IMR-90 (cell line): ENCODE results near the gene RNPEP. TPM values are rescaled to one million over a fixed set of nuclear protein-coding genes. Genes with fewer than 3 reads are reported as not detected.

Experiments used
- ATAC-seq: fragments of 200-7000 bp; cut with Tn5 transposase; 2 replicates; pipeline ENCODE4 v1.9.1; 2020; ENCODE audit warnings: low read depth, mild to moderate bottlenecking, moderate library complexity
- BruUV-seq: library from RNA; stranded (reverse); fragments of 400-500 nt; replicated peaks from 2 replicates; lab custom pipeline; 2021; lab: Mats Ljungman, UMichigan
- CTCF ChIA-PET: fragments of 300-600 bp; formaldehyde crosslinking; extraction: SDS; loops from one replicate; lab custom pipeline; 2021; ENCODE audit warnings: antibody characterized with exemption; lab: Yijun Ruan, JAX
- POLR2A ChIA-PET: fragments of 300-600 bp; sonication (Branson Sonifier 250); formaldehyde crosslinking; loops from one replicate; lab custom pipeline; 2022; ENCODE audit warnings: antibody characterized with exemption; ENCODE audit not compliant: unreplicated experiment; lab: Charles Lee
- DNase-seq: peaks from one replicate; pipeline ENCODE4 v3.0.0; 2013
- H2AFZ ChIP-seq: replicated peaks from 2 replicates; pipeline ENCODE3; 2013; ENCODE audit warnings: low read length, mild to moderate bottlenecking; ENCODE audit not compliant: poor library complexity
- H2AK5ac ChIP-seq: 2 replicates; pipeline ENCODE4 v1.6.1; 2013; ENCODE audit warnings: low read depth, low read length, inconsistent platforms
- H2AK9ac ChIP-seq: replicated peaks from 2 replicates; pipeline ENCODE3; 2013; ENCODE audit warnings: mild to moderate bottlenecking, low read depth, low read length, moderate library complexity; ENCODE audit not compliant: poor library complexity
- H2BK120ac ChIP-seq: 2 replicates; pipeline ENCODE4 v1.6.1; 2013; ENCODE audit warnings: low read depth, low read length, inconsistent platforms
- H2BK15ac ChIP-seq: 3 replicates; pipeline ENCODE4 v1.6.1; 2013; ENCODE audit warnings: low read depth, low read length, inconsistent platforms
- H2BK20ac ChIP-seq: 2 replicates; pipeline ENCODE4 v1.6.1; 2013; ENCODE audit warnings: low read depth, mild to moderate bottlenecking, inconsistent platforms, low read length, moderate library complexity
- H2BK5ac ChIP-seq: 2 replicates; pipeline ENCODE4 v1.6.1; 2013; ENCODE audit warnings: mild to moderate bottlenecking, low read depth, low read length, inconsistent platforms; ENCODE audit not compliant: poor library complexity, severe bottlenecking
- H3K14ac ChIP-seq: replicated peaks from 2 replicates; pipeline ENCODE4 v1.6.1; 2013; ENCODE audit warnings: low read depth, low read length, inconsistent platforms
- H3K18ac ChIP-seq: 2 replicates; pipeline ENCODE4 v1.6.1; 2013; ENCODE audit warnings: low read depth, low read length, control low read depth
- H3K23ac ChIP-seq: 2 replicates; pipeline ENCODE4 v1.6.1; 2013; ENCODE audit warnings: low read depth, low read length, inconsistent platforms
- H3K27ac ChIP-seq: 2 replicates; pipeline ENCODE4 v1.5.1; 2013; ENCODE audit warnings: mild to moderate bottlenecking, control low read depth, low read length; ENCODE audit not compliant: insufficient read depth
- H3K27me3 ChIP-seq: 2 replicates; pipeline ENCODE4 v1.6.1; 2013; ENCODE audit warnings: low read length; ENCODE audit not compliant: control insufficient read depth, insufficient read depth
- H3K36me3 ChIP-seq: 2 replicates; pipeline ENCODE4 v1.6.1; 2013; ENCODE audit warnings: low read length, mixed read lengths; ENCODE audit not compliant: control insufficient read depth, insufficient read depth
- H3K4ac ChIP-seq: 2 replicates; pipeline ENCODE4 v1.6.1; 2013; ENCODE audit warnings: low read depth, low read length, inconsistent platforms
- H3K4me1 ChIP-seq: 2 replicates; pipeline ENCODE4 v1.6.1; 2013; ENCODE audit warnings: low read length, mixed read lengths; ENCODE audit not compliant: control insufficient read depth, insufficient read depth
- H3K4me2 ChIP-seq: 2 replicates; pipeline ENCODE4 v1.6.1; 2013; ENCODE audit warnings: low read depth, mild to moderate bottlenecking, control low read depth, low read length, moderate library complexity
- H3K4me3 ChIP-seq: 2 replicates; pipeline ENCODE4 v1.5.1; 2013; ENCODE audit warnings: low read depth, mild to moderate bottlenecking, control low read depth, low read length, moderate library complexity; ENCODE audit not compliant: insufficient read depth
- H3K56ac ChIP-seq: 2 replicates; pipeline ENCODE4 v1.6.1; 2013; ENCODE audit warnings: low read length, inconsistent platforms; ENCODE audit not compliant: insufficient read depth; ENCODE audit errors: extremely low read depth
- H3K79me1 ChIP-seq, 2 experiments: 2 replicates each; pipeline ENCODE4 v1.6.1; 2013; ENCODE audit warnings: low read length in 2 of 2, inconsistent platforms in 1 of 2, low read depth in 1 of 2
- H3K9ac ChIP-seq: 2 replicates; pipeline ENCODE4 v1.6.1; 2013; ENCODE audit warnings: low read depth, low read length, control low read depth
- H3K9me1 ChIP-seq: 2 replicates; pipeline ENCODE4 v1.6.1; 2013; ENCODE audit warnings: low read length, inconsistent platforms; ENCODE audit not compliant: insufficient read depth
- H3K9me3 ChIP-seq: 2 replicates; pipeline ENCODE4 v1.6.1; 2013; ENCODE audit warnings: low read length; ENCODE audit not compliant: control insufficient read depth, insufficient read depth
- H4K20me1 ChIP-seq: 2 replicates; pipeline ENCODE4 v1.6.1; 2013; ENCODE audit warnings: low read length, inconsistent platforms; ENCODE audit not compliant: insufficient read depth
- H4K5ac ChIP-seq: 2 replicates; pipeline ENCODE4 v1.6.1; 2013; ENCODE audit warnings: mild to moderate bottlenecking, low read depth, low read length, control low read depth
- H4K8ac ChIP-seq, 2 experiments: 2 replicates each; pipeline ENCODE4 v1.6.1; 2013; ENCODE audit warnings: low read depth in 2 of 2, low read length in 2 of 2, control low read depth in 1 of 2, inconsistent platforms in 1 of 2
- H4K91ac ChIP-seq: 2 replicates; pipeline ENCODE4 v1.6.1; 2013; ENCODE audit warnings: low read depth, low read length, inconsistent platforms; ENCODE audit not compliant: insufficient read depth
- BHLHE40 ChIP-seq: fragments of 150-350 bp; IDR thresholded peaks from 2 replicates; pipeline ENCODE4 v1.6.1; 2016; ENCODE audit warnings: mild to moderate bottlenecking, low read depth, low read length
- CTCF ChIP-seq: conservative IDR thresholded peaks from 2 replicates; pipeline ENCODE4 v1.5.1; 2012; ENCODE audit warnings: mild to moderate bottlenecking, low read depth, low read length, improper control_type of control experiment
- MAZ ChIP-seq: IDR thresholded peaks from 2 replicates; pipeline ENCODE4 v1.6.1; 2012; ENCODE audit warnings: low read depth, mild to moderate bottlenecking, low read length, improper control_type of control experiment, moderate library complexity, borderline replicate concordance
- NFE2L2 ChIP-seq: fragments of 150-350 bp; IDR thresholded peaks from 2 replicates; pipeline ENCODE4 v1.6.1; 2016; ENCODE audit warnings: low read depth, mild to moderate bottlenecking, low read length
- RAD21 ChIP-seq: IDR thresholded peaks from 2 replicates; pipeline ENCODE4 v1.6.1; 2012; ENCODE audit warnings: low read length, improper control_type of control experiment
- SMC3 ChIP-seq: fragments of 150-350 bp; IDR thresholded peaks from 2 replicates; pipeline ENCODE4 v1.6.1; 2016; ENCODE audit warnings: low read depth, mild to moderate bottlenecking, antibody characterized with exemption, low read length, moderate library complexity
- WGBS, 2 experiments: methylation state at CpG; one replicate each; pipeline versions ENCODE4 v1.1.5 to v1.1.7; 2013; ENCODE audit warnings: missing lambda C conversion rate in 2 of 2; ENCODE audit not compliant: insufficient read length in 1 of 2; ENCODE audit errors: extremely low coverage in 2 of 2; 5-methylcytosine and 5-hydroxymethylcytosine counted together
- dilution Hi-C: fragments of 300-500 bp; cut with HindIII; formaldehyde crosslinking; loops from one replicate; pipeline ENCODE4 v1.14.3; 2018; ENCODE audit warnings: low sequenced_read_pairs; ENCODE audit not compliant: unreplicated experiment
- in situ Hi-C: fragments of 300-500 bp; cut with MboI; formaldehyde crosslinking; loops from 3 replicates; pipeline ENCODE4 v1.14.3; 2019; ENCODE audit warnings: low sequenced_read_pairs, inconsistent platforms, mixed read lengths
- intact Hi-C: fragments of 100-400 bp; cut with micrococcal nuclease; formaldehyde crosslinking; loops from 2 replicates; pipeline ENCODE4 v1.10.0; 2022
- polyA plus RNA-seq, 3 experiments: library from polyadenylated mRNA; depleted of rRNA; stranded (reverse); fragments of >200 nt; gene quantifications; 2 replicates each; pipeline ENCODE4 v1.2.3, GENCODE V29; 2012; ENCODE audit warnings: low replicate concordance in 1 of 3
- total RNA-seq: library from RNA; depleted of rRNA; stranded (reverse); fragments of >200 nt; gene quantifications from 2 replicates; pipeline ENCODE4 v1.2.3, GENCODE V29; 2012

Gene RNPEP
- total and polyA plus RNA-seq, 2 of the 4 experiments (the other 2 are of a cell fraction), result 49.8 to 75.4 TPM

GRCh38 chr1:202007805-202008489 lies 25.5 kb downstream of the RNPEP start (continued):
- no peak for TF ChIP-seq MAZ

- no peak overlapping the region for H4K91ac ChIP-seq
- 5% methylated on average over 3 of the region's 11 CpGs; no CpG with 5 or more reads in 1 of the 2 experiments for WGBS, 2 experiments
- no peak overlapping the region for H3K14ac ChIP-seq
- no peak overlapping the region for H3K18ac ChIP-seq
- peak; percentile 76 for DNase-seq
- peak overlapping the region; percentile 54 for H2AFZ ChIP-seq
- H2BK5ac ChIP-seq, result no peak overlapping the region
- H3K36me3 ChIP-seq, result peaks cover 12% of the 10 kb centered on the region
- H3K4me1 ChIP-seq, result peaks cover 2% of the 10 kb centered on the region; the same call in 1 of the 2 replicates
- no peak overlapping the region for H3K27ac ChIP-seq
- no peak overlapping the region for H2BK20ac ChIP-seq
- TF ChIP-seq SMC3 (peak; percentile 98), CTCF (peak; percentile 94), BHLHE40 (no peak), RAD21 (peak; percentile 91), NFE2L2 (no peak), MAZ (0 out of 2 replicates have a peak, but pooled peaks have one; percentile 47)
- no peak overlapping the region for H2BK15ac ChIP-seq
- ChIA-PET CTCF (no interaction called here), POLR2A (no interaction called here)
- no peaks in the 10 kb centered on the region for H3K9me3 ChIP-seq
- in situ Hi-C loops, result loop anchor here (5.0 kb wide), 1 partner anchor 108 kb away; no protein-coding TSS in a partner anchor
- no peak overlapping the region for H3K56ac ChIP-seq
- no peaks in the 10 kb centered on the region for H4K20me1 ChIP-seq
- H3K4me2 ChIP-seq, result no peak overlapping the region
- no peak overlapping the region for H3K23ac ChIP-seq
- H2BK120ac ChIP-seq, result no peak overlapping the region
- H4K5ac ChIP-seq, result no peak overlapping the region
- peak; percentile 89 for ATAC-seq
- no peak overlapping the region for H3K9ac ChIP-seq
- no peak overlapping the region for H4K8ac ChIP-seq
- H3K9me1 ChIP-seq, result no peaks in the 10 kb centered on the region; the same call in 1 of the 2 replicates
- H2AK9ac ChIP-seq, result peak overlapping the region; percentile 87
- no TSS peak for BruUV-seq
- intact Hi-C loops, result loop anchor here (1.0 to 5.0 kb wide), 2 partner anchors 110 to 128 kb away; no protein-coding TSS in a partner anchor
- H3K4me3 ChIP-seq, result no peak overlapping the region
- H2AK5ac ChIP-seq, result peak overlapping the region; percentile 47; the same call in 1 of the 2 replicates
- dilution Hi-C loops, result no loop called here
- H3K4ac ChIP-seq, result no peak overlapping the region
- no peaks in the 10 kb centered on the region for H3K79me1 ChIP-seq
- 0 out of 2 replicates have a peak, but pooled peaks cover 2% of the 10 kb centered on the region for H3K27me3 ChIP-seq
Observed at GRCh38 chr1:202009326-202010179, 27.1 kb downstream of the RNPEP start.
